ENCODE measurements around the gene CYRIA.

The CYRIA gene

DNA sequence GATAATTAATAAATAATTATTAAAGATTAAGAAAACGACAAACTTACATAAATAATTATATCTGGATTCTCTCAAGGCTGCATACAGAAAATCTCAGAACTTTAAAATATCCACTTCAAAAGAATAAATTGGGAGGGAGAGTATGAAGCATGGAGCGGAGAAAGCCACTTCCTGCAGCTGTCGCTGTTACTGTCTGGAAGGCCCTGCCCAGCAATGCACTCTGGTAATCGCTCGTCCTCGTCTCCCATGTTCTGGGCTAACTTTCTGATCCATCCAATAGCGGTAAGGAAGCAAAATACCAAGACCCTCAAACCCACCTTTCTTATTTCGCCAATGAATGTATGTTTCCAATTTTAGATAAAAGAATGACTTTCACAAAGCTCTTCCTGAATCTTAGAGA is 26.7 kb downstream of the CYRIA start:
- no peak for FAIRE-seq

DNA sequence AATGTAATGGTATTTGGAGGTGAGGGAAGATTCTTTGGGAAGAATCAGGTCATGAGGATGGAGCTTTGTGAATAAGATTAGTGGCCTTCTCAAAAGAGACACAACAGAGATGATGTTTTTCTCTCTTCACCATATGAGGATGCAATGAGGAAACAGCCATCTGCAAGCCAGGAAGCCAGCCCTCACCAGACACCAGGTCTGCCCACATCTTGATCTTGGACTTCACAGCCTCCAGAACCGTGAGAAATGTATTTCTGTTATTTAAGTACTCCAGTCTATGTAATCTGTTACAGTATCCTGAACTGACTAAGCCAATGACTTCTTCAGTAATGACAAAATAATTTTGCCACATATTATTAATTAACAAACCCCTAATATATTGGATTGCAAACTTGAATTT is 28.3 kb downstream of the CYRIA start:
- DNase-seq (ENCODE audit: insufficient read length, low spot score) (no peak), FAIRE-seq (no peak)
- TF ChIP-seq, protein P1, sequence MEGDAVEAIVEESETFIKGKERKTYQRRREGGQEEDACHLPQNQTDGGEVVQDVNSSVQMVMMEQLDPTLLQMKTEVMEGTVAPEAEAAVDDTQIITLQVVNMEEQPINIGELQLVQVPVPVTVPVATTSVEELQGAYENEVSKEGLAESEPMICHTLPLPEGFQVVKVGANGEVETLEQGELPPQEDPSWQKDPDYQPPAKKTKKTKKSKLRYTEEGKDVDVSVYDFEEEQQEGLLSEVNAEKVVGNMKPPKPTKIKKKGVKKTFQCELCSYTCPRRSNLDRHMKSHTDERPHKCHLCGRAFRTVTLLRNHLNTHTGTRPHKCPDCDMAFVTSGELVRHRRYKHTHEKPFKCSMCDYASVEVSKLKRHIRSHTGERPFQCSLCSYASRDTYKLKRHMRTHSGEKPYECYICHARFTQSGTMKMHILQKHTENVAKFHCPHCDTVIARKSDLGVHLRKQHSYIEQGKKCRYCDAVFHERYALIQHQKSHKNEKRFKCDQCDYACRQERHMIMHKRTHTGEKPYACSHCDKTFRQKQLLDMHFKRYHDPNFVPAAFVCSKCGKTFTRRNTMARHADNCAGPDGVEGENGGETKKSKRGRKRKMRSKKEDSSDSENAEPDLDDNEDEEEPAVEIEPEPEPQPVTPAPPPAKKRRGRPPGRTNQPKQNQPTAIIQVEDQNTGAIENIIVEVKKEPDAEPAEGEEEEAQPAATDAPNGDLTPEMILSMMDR (IDR thresholded peaks at IDR 0.05; ENCODE audit: insufficient read depth, missing control alignments) = no peak

More for the DNA sequence above, 26.7 kb downstream of the CYRIA start:
- TF ChIP-seq, protein P1 (IDR thresholded peaks at IDR 0.05; ENCODE audit: insufficient read depth, missing control alignments) = no peak
- DNase-seq (ENCODE audit: insufficient read length, low spot score) = no peak

DNA sequence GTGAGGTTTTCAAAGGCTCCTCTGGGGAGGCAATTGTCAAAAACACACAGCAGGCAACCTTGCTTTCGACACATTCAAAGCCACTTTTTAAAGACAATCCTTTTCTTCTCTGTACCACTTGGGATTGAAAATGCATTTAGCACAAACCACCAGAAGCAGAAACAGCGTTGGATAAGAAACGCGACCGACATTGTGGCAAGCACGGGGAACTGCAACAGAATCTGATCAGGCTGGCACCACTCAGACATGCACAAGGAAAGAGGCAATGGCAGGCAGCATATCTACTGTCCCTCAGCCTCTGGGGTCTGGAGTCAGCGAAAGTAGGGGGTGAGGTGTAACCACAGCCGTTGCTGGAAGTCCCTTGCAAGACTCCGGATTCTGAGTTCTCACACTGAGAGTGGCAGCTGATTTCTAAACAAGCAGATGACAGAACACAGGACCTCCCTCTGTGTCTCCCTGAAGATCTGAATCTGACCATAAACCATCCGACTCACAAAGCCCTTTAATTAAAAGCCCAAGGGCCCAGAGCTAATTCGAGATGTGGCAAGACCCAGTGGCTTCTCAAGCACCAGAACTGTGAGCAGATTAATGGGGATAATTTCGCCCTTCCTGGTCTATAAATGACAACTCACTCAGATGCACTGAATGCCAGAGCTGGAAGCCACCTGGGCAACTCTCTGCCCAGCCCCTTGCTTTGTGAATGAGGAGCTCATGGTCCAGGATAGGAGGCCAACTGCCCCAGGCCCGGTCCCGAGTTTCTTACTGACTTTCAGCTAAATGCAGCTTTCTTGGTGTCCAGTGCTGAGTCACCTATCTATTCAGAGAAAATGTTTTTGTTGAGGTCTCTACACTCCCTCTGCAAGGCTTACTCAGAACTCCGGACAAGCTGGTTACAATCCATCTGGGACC is 29.6 kb downstream of the CYRIA start:
- TF ChIP-seq, protein P1 (IDR thresholded peaks at IDR 0.05; ENCODE audit: insufficient read depth, missing control alignments) = no peak
- no peak for FAIRE-seq
- DNase-seq (ENCODE audit: insufficient read length, low spot score) = no peak

DNA sequence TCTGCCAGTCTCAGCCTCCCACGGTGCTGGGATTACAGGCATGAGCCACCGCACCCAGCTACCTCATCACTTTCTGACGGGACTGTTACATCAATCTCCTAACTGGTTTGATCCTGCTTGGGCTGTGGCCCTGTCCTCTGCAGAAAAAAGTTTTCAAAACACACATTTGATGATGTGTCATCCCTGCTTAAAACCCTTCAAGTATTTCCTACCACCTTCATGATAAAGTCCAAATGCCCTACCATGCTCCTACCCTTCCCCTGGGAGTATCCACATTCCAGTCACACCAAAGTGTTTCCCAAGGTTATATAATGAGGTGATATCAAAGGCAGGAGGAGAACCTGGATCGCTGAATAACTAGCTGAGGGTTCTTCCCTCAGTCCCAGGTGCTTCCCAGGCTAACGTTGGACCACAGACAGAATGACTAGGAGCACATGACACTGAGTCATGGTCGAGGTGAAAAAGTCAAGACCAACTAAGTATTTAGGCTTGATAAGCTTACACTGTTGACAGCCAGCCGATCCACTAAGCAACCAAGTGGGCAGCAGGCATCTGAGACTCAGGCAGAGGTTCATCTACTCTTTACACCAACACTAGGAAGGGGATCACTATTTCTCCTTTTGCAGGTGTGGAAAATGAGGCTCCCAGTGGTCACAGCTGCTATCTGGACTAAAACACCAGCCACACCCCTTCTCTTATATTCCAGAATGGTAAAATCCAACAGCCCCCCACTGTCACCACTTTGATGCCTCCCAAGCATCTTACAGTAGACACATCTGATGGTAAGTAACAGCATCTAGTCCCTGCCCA is 31.8 kb downstream of the CYRIA start:
- DNase-seq (ENCODE audit: insufficient read length, low spot score) (no peak), FAIRE-seq (no peak)
- TF ChIP-seq, protein P1 (IDR thresholded peaks at IDR 0.05; ENCODE audit: insufficient read depth, missing control alignments) = no peak

DNA sequence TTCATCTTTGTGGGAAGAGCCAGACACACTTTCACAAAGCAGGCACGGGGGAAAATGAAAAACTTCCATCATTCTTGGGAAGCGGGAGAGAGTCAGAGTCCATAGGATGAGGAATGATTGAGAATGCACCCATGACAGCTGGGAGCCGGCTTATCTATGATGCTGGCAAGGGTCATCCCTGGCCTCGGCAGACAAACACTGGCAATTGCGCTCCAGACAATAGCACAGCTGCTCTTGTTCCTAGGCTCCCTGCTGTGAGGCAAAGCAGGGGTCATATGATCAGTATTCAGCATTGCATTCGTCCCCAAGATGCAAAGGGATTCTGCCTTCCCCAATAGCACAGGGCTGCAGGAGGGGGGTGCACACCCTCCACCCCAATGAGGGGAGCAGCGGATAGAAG is 33.0 kb downstream of the CYRIA start:
- DNase-seq (ENCODE audit: insufficient read length, low spot score) (no peak), FAIRE-seq (no peak)
- TF ChIP-seq, protein P1 (IDR thresholded peaks at IDR 0.05; ENCODE audit: insufficient read depth, missing control alignments) = no peak

- FAIRE-seq (no peak), DNase-seq (ENCODE audit: insufficient read length, low spot score) (no peak)
These were observed 35.2 kb downstream of the CYRIA start for GRCh38 chr2:16630463-16630862.

More at GRCh38 chr2:16630463-16630862, 35.2 kb downstream of the CYRIA start:
- TF ChIP-seq, protein P1 (IDR thresholded peaks at IDR 0.05; ENCODE audit: insufficient read depth, missing control alignments) = no peak
